Stomach smooth muscle (tissue), 2 donors: Measurements from ENCODE around the gene RELN.

ENCODE experiments used
- H3K27ac ChIP-seq: one replicate; pipeline ENCODE4 v1.7.0; 2013; ENCODE audit warnings: mild to moderate bottlenecking, low read length, inconsistent platforms
- H3K27me3 ChIP-seq, 2 donors: one replicate each; pipeline ENCODE4 v1.7.0; 2013; ENCODE audit warnings: low read length in 2 of 2; ENCODE audit not compliant: insufficient read depth in 2 of 2, control insufficient read depth in 1 of 2
- H3K36me3 ChIP-seq, 2 donors: one replicate each; pipeline ENCODE4 v1.7.0; 2013; ENCODE audit warnings: low read length in 2 of 2; ENCODE audit not compliant: control insufficient read depth in 2 of 2, insufficient read depth in 2 of 2
- H3K4me1 ChIP-seq: one replicate; pipeline ENCODE4 v1.7.0; 2013; ENCODE audit warnings: low read length; ENCODE audit not compliant: control insufficient read depth, insufficient read depth
- H3K4me3 ChIP-seq, 2 donors: one replicate each; pipeline ENCODE4 v1.7.0; 2013; ENCODE audit warnings: low read length in 2 of 2
- H3K9ac ChIP-seq, 2 donors: one replicate each; pipeline ENCODE4 v1.7.0; 2013; ENCODE audit warnings: low read length in 2 of 2, mild to moderate bottlenecking in 1 of 2
- H3K9me3 ChIP-seq, 2 donors: one replicate each; pipeline ENCODE4 v1.7.0; 2013; ENCODE audit warnings: low read length in 2 of 2; ENCODE audit not compliant: control insufficient read depth in 2 of 2
- donor health status: healthy.
- donor health status: Pancreatic carcinoma.

The RELN gene

GRCh38 chr7:103540338-103540737 lies 449.1 kb downstream of the RELN start:
- Histone ChIP-seq H3K4me1 (no peaks in the 10 kb centered on the region), H3K4me3 (no peak overlapping the region), H3K27me3 (no peaks in the 10 kb centered on the region), H3K36me3 (no peaks in the 10 kb centered on the region), H3K9me3 (no peaks in the 10 kb centered on the region), H3K9ac (no peak overlapping the region), H3K27ac (no peak overlapping the region)

GRCh38 chr7:103539875-103540274 lies 449.6 kb downstream of the RELN start:
- no peak overlapping the region for H3K27ac ChIP-seq
- H3K4me1 ChIP-seq: no peaks in the 10 kb centered on the region
- H3K9me3 ChIP-seq: no peaks in the 10 kb centered on the region
- no peak overlapping the region for H3K4me3 ChIP-seq
- H3K9ac ChIP-seq: no peak overlapping the region
- no peaks in the 10 kb centered on the region for H3K36me3 ChIP-seq
- H3K27me3 ChIP-seq: no peaks in the 10 kb centered on the region

- no peak overlapping the region for H3K27ac ChIP-seq
- H3K27me3 ChIP-seq: no peaks in the 10 kb centered on the region
Measured at GRCh38 chr7:103538964-103539709, 450.3 kb downstream of the RELN start.

GRCh38 chr7:103533761-103534160 lies 455.7 kb downstream of the RELN start:
- Histone ChIP-seq H3K9ac (no peak overlapping the region), H3K4me3 (no peak overlapping the region), H3K4me1 (no peaks in the 10 kb centered on the region), H3K27ac (no peak overlapping the region), H3K36me3 (no peaks in the 10 kb centered on the region), H3K9me3 (no peaks in the 10 kb centered on the region), H3K27me3 (peaks cover 0 to 2% of the 10 kb centered on the region in 2 donors)

More at GRCh38 chr7:103538964-103539709, 450.3 kb downstream of the RELN start:
- Histone ChIP-seq H3K4me3 (no peak overlapping the region), H3K9ac (no peak overlapping the region), H3K36me3 (no peaks in the 10 kb centered on the region), H3K4me1 (no peaks in the 10 kb centered on the region), H3K9me3 (no peaks in the 10 kb centered on the region)

GRCh38 chr7:103532955-103533354 lies 456.5 kb downstream of the RELN start:
- no peaks in the 10 kb centered on the region for H3K9me3 ChIP-seq
- no peak overlapping the region for H3K27ac ChIP-seq
- H3K9ac ChIP-seq: no peak overlapping the region
- no peaks in the 10 kb centered on the region for H3K36me3 ChIP-seq
- H3K27me3 ChIP-seq: peaks cover 0 to 2% of the 10 kb centered on the region in 2 donors
- H3K4me1 ChIP-seq: no peaks in the 10 kb centered on the region
- H3K4me3 ChIP-seq: no peak overlapping the region

GRCh38 chr7:103528152-103528551 lies 461.3 kb downstream of the RELN start:
- Histone ChIP-seq H3K36me3 (no peaks in the 10 kb centered on the region), H3K27ac (no peak overlapping the region), H3K9me3 (no peaks in the 10 kb centered on the region), H3K4me1 (no peaks in the 10 kb centered on the region), H3K27me3 (peaks cover 0 to 2% of the 10 kb centered on the region in 2 donors), H3K4me3 (no peak overlapping the region), H3K9ac (no peak overlapping the region)

GRCh38 chr7:103525937-103526336 lies 463.5 kb downstream of the RELN start:
- H3K27ac ChIP-seq: no peak overlapping the region
- no peak overlapping the region for H3K4me3 ChIP-seq
- no peak overlapping the region for H3K9ac ChIP-seq
- H3K9me3 ChIP-seq: no peaks in the 10 kb centered on the region
- peaks cover 0 to 2% of the 10 kb centered on the region in 2 donors for H3K27me3 ChIP-seq
- H3K4me1 ChIP-seq: no peaks in the 10 kb centered on the region
- no peaks in the 10 kb centered on the region for H3K36me3 ChIP-seq

GRCh38 chr7:103524042-103524907 lies 465.2 kb downstream of the RELN start:
- no peak overlapping the region for H3K9ac ChIP-seq
- H3K9me3 ChIP-seq: no peaks in the 10 kb centered on the region
- H3K4me3 ChIP-seq: peak overlapping the region in 1 of 2 donors; percentile 24
- H3K36me3 ChIP-seq: no peaks in the 10 kb centered on the region
- no peak overlapping the region for H3K27ac ChIP-seq
- no peaks in the 10 kb centered on the region for H3K4me1 ChIP-seq
- peaks cover 0 to 2% of the 10 kb centered on the region in 2 donors for H3K27me3 ChIP-seq

- Histone ChIP-seq H3K36me3 (no peaks in the 10 kb centered on the region), H3K4me3 (no peak overlapping the region), H3K9ac (no peak overlapping the region), H3K27me3 (peaks cover 0 to 3% of the 10 kb centered on the region in 2 donors), H3K27ac (no peak overlapping the region), H3K9me3 (no peaks in the 10 kb centered on the region), H3K4me1 (no peaks in the 10 kb centered on the region)
Measured at GRCh38 chr7:103521937-103522336, 467.5 kb downstream of the RELN start.

GRCh38 chr7:103504505-103505135 lies 484.8 kb downstream of the RELN start:
- Histone ChIP-seq H3K9ac (no peak overlapping the region), H3K9me3 (no peaks in the 10 kb centered on the region), H3K27ac (no peak overlapping the region), H3K4me1 (no peaks in the 10 kb centered on the region), H3K4me3 (no peak overlapping the region), H3K27me3 (peaks cover 0 to 3% of the 10 kb centered on the region in 2 donors), H3K36me3 (no peaks in the 10 kb centered on the region)
